ENCODE measurements around the gene MOSPD2.

- no peak for TF ChIP-seq CTCF (IDR thresholded peaks at IDR 0.05)
- TF ChIP-seq POLR2A (IDR thresholded peaks at IDR 0.05) = no peak
- TF ChIP-seq EP300 (IDR thresholded peaks at IDR 0.05; ENCODE audit: low read depth) = no peak
Observed at GRCh38 chrX:14920196-14920595, 47.0 kb downstream of the MOSPD2 start.

All from transverse colon (tissue), 3 donors.